ENCODE results near the gene TDP2.

TDP2 gene

DNA sequence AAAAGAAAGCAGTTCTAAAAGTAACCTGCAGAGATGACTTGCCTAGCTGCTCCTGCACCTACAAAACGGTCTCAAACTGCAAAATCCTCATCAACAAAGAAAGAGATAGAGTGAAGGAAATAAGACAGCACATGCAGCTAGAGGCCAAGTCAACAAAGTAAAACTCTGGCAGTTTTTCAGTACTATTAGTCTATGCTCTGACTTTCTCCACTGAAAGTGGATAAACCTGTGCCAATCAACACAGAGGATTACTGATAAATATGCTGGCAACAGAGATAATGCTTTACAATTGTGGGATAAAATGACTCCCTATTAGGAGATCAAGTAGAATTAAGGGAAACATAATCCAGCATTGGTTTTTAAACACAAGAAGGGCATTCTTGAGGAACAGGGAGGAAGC, 34.1 kb downstream of the TDP2 start:
- H3K4me3 ChIP-seq (ENCODE audit: low read depth, low read length), result no peak overlapping the region
- TF ChIP-seq, protein P1, sequence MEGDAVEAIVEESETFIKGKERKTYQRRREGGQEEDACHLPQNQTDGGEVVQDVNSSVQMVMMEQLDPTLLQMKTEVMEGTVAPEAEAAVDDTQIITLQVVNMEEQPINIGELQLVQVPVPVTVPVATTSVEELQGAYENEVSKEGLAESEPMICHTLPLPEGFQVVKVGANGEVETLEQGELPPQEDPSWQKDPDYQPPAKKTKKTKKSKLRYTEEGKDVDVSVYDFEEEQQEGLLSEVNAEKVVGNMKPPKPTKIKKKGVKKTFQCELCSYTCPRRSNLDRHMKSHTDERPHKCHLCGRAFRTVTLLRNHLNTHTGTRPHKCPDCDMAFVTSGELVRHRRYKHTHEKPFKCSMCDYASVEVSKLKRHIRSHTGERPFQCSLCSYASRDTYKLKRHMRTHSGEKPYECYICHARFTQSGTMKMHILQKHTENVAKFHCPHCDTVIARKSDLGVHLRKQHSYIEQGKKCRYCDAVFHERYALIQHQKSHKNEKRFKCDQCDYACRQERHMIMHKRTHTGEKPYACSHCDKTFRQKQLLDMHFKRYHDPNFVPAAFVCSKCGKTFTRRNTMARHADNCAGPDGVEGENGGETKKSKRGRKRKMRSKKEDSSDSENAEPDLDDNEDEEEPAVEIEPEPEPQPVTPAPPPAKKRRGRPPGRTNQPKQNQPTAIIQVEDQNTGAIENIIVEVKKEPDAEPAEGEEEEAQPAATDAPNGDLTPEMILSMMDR (IDR thresholded peaks at IDR 0.05; ENCODE audit: insufficient read depth, low read depth, low read length, missing control alignments), result no peak
- no peak for DNase-seq (ENCODE audit: low read depth)

DNA sequence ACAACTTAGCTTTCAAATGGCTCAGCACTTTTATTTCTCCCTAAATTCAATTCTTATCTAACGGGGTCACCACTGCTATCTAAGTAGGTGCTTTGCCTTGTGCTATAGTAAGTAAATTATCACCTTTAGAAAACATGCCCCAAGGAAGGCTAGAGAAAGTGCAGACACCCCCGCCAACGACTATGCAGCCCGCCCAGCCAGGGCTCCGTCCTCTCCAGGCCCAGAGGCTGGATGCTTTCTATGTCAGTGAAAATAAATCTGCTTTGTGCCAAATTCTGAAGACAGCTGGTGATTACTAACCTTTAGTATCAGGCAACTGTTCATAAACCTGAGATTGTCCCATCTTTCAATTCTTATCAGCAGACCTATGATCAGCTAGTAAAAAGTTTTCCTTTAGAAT, 35.0 kb downstream of the TDP2 start:
- no peak overlapping the region for H3K4me3 ChIP-seq (ENCODE audit: low read depth, low read length)
- TF ChIP-seq, protein P1 (IDR thresholded peaks at IDR 0.05; ENCODE audit: insufficient read depth, low read depth, low read length, missing control alignments), result no peak
- DNase-seq (ENCODE audit: low read depth), result no peak

DNA sequence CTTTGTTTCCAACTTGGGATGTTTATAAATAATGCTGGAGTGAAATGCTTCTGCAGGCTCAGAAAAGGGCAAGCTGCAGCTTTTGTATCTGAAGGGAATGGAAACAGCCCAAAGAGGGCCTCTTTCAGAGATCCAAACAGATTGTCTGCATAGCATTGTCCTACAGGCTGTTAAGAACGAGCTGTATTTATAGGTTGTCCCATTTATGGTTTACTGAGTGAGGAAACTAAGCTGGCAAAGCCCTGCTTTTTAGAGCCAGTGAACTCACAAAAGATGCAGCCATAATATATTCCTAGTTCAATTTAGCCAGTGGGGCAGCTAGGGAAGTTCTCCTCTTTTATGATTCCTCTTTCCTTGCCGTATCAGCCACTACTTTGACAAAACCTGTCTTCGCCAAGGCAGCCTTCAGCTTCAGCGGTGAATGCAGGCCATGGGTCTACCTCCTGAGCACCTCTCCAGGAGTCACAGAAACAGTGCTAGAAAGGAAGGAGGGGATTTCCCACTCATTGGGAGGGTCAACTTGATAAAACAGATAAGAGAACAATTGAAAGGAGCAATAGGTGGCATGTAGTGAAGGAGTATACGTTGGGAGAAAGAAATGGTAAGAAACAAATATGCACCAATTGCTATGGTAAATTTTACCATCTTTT, 35.7 kb downstream of the TDP2 start:
- TF ChIP-seq, protein P1 (IDR thresholded peaks at IDR 0.05; ENCODE audit: insufficient read depth, low read depth, low read length, missing control alignments), result no peak
- no peak for DNase-seq (ENCODE audit: low read depth)
- no peak overlapping the region for H3K4me3 ChIP-seq (ENCODE audit: low read depth, low read length)

DNA sequence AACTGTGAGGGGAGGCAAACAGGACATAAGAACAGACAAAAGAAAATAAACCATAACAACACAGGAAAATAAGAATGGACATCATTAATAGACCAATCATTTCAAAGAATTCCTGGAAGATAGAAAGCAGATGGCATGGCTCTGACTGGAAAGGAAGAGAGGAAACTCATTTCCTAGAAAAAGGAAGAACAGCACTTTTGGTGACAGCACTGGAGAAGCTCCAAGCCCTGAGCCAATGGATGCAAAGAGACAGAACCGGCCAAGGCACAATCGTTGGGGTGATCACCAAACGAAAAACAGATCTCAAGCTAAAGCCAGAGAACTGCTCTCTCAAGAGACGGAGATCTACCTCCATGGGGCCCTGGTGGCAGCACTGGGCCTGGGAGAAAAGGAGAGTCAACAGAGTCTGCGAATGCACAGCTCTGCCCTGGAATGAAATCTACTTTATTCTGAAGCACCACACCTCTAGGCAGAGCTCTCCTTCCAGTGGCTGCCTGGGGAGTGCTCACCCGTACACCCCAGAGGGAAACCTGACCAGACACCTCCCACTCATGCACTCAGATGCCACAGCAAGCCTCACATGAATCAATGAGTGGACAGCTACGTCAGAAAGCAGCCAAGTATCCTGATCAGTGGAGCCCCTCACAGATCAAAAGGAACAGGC, 44.9 kb downstream of the TDP2 start:
- DNase-seq (ENCODE audit: low read depth), result no peak
- H3K4me3 ChIP-seq (ENCODE audit: low read depth, low read length), result no peak overlapping the region
- TF ChIP-seq, protein P1 (IDR thresholded peaks at IDR 0.05; ENCODE audit: insufficient read depth, low read depth, low read length, missing control alignments), result no peak

DNA sequence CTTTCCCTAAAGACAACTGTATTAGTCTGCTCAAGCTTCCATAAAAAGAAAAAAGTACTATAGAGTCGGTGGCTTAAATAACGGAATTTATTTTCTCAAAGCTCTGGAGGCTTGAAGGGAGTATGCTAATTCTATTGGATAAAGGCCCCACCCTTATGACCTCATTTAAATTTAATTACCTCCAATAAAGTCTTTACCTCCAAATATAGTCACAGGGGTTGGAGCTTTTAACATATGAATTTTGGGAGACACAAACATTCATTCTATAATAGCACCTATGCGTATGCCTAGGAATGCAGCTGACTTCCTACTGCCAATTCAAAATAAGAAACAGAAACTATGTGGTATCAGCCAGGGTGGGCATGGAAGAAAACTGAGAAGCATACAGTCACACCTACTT, 46.1 kb downstream of the TDP2 start:
- DNase-seq (ENCODE audit: low read depth), result no peak

DNA sequence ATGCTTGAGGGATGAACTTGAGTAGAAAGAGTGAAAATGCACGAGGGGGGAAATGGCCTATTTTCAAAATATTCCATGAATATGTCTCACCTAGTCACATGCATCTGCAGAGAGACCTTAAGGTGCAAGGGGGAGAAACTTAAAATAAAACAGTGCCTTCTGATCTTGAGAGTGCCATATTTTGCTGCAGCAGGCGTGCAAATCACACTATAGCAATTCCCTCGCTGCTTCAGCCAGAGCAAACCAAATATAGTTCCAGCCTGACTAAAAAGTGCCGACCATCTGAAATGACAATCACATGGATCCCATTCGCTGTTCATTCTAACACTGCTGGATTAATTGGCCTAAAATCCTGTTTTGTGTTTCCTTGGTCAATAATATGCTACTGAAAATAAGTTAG, 47.0 kb downstream of the TDP2 start:
- H3K4me3 ChIP-seq (ENCODE audit: low read depth, low read length), result no peak overlapping the region
- DNase-seq (ENCODE audit: low read depth), result no peak
- TF ChIP-seq, protein P1 (IDR thresholded peaks at IDR 0.05; ENCODE audit: insufficient read depth, low read depth, low read length, missing control alignments), result no peak

More for the DNA sequence above, 46.1 kb downstream of the TDP2 start:
- no peak overlapping the region for H3K4me3 ChIP-seq (ENCODE audit: low read depth, low read length)
- TF ChIP-seq, protein P1 (IDR thresholded peaks at IDR 0.05; ENCODE audit: insufficient read depth, low read depth, low read length, missing control alignments), result no peak
